Measurements from ENCODE around the gene PSMB10.

Gene PSMB10

GRCh38 chr16:67928561-67929364 lies 7.9 kb downstream of the PSMB10 start:
- H3K9ac ChIP-seq (ENCODE audit: low read length): no peak overlapping the region
- H3K9me2 ChIP-seq (replicated peaks; ENCODE audit: insufficient read depth, low read length): no peaks in the 10 kb centered on the region
- no peak overlapping the region for H3K27ac ChIP-seq (ENCODE audit: low read depth, low read length)
- H3F3A ChIP-seq (ENCODE audit: insufficient read depth): no peaks in the 10 kb centered on the region
- no peaks in the 10 kb centered on the region for H3K9me3 ChIP-seq (ENCODE audit: insufficient read depth, low read length)
- no peak overlapping the region for H3K4me3 ChIP-seq (ENCODE audit: insufficient read depth, low read length, poor library complexity, severe bottlenecking)
- no peak overlapping the region for H3K4me2 ChIP-seq (ENCODE audit: low read depth, low read length, poor library complexity, severe bottlenecking)
- H3K36me3 ChIP-seq (ENCODE audit: low read length): no peaks in the 10 kb centered on the region
- H3K79me2 ChIP-seq (ENCODE audit: insufficient read depth, low read length): no peaks in the 10 kb centered on the region
- no peaks in the 10 kb centered on the region; the same call in 1 of the 2 replicates for H4K20me1 ChIP-seq (ENCODE audit: low read depth, low read length)
- no peak overlapping the region for H2AFZ ChIP-seq (ENCODE audit: low read depth, low read length, severe bottlenecking)
- H3K27me3 ChIP-seq (ENCODE audit: low read length): no peaks in the 10 kb centered on the region
- TF ChIP-seq CTCF (IDR thresholded peaks at IDR 0.05; ENCODE audit: insufficient read depth, low read length, poor library complexity, severe bottlenecking) (peak; percentile 95), EZH2phosphoT487 (conservative IDR thresholded peaks at IDR 0.05; ENCODE audit: low read length) (no peak)

- Histone ChIP-seq H3K4me3 (ENCODE audit: insufficient read depth, low read length, poor library complexity, severe bottlenecking) (no peak overlapping the region), H3K27ac (ENCODE audit: low read depth, low read length) (no peak overlapping the region), H3K27me3 (ENCODE audit: low read length) (no peaks in the 10 kb centered on the region), H3K9me2 (replicated peaks; ENCODE audit: insufficient read depth, low read length) (no peaks in the 10 kb centered on the region), H3K9ac (ENCODE audit: low read length) (no peak overlapping the region), H3K9me3 (ENCODE audit: insufficient read depth, low read length) (no peaks in the 10 kb centered on the region), H2AFZ (ENCODE audit: low read depth, low read length, severe bottlenecking) (no peak overlapping the region), H3K36me3 (ENCODE audit: low read length) (no peaks in the 10 kb centered on the region), H4K20me1 (ENCODE audit: low read depth, low read length) (no peaks in the 10 kb centered on the region; the same call in 1 of the 2 replicates), H3K4me2 (ENCODE audit: low read depth, low read length, poor library complexity, severe bottlenecking) (no peak overlapping the region), H3F3A (ENCODE audit: insufficient read depth) (no peaks in the 10 kb centered on the region), H3K79me2 (ENCODE audit: insufficient read depth, low read length) (no peaks in the 10 kb centered on the region)
- TF ChIP-seq CTCF (IDR thresholded peaks at IDR 0.05; ENCODE audit: insufficient read depth, low read length, poor library complexity, severe bottlenecking) (no peak), EZH2phosphoT487 (conservative IDR thresholded peaks at IDR 0.05; ENCODE audit: low read length) (no peak)
Measured at GRCh38 chr16:67928147-67928546, 8.5 kb downstream of the PSMB10 start.

- H3K9me3 ChIP-seq (ENCODE audit: insufficient read depth, low read length): no peaks in the 10 kb centered on the region
- TF ChIP-seq CTCF (IDR thresholded peaks at IDR 0.05; ENCODE audit: insufficient read depth, low read length, poor library complexity, severe bottlenecking) (no peak), EZH2phosphoT487 (conservative IDR thresholded peaks at IDR 0.05; ENCODE audit: low read length) (no peak)
- no peak overlapping the region for H3K4me2 ChIP-seq (ENCODE audit: low read depth, low read length, poor library complexity, severe bottlenecking)
- H3K27ac ChIP-seq (ENCODE audit: low read depth, low read length): no peak overlapping the region
- H3K27me3 ChIP-seq (ENCODE audit: low read length): no peaks in the 10 kb centered on the region
- no peak overlapping the region for H2AFZ ChIP-seq (ENCODE audit: low read depth, low read length, severe bottlenecking)
- H3F3A ChIP-seq (ENCODE audit: insufficient read depth): no peaks in the 10 kb centered on the region
- no peaks in the 10 kb centered on the region for H3K36me3 ChIP-seq (ENCODE audit: low read length)
- no peak overlapping the region for H3K9ac ChIP-seq (ENCODE audit: low read length)
- no peaks in the 10 kb centered on the region for H3K9me2 ChIP-seq (replicated peaks; ENCODE audit: insufficient read depth, low read length)
- no peaks in the 10 kb centered on the region; the same call in 1 of the 2 replicates for H4K20me1 ChIP-seq (ENCODE audit: low read depth, low read length)
- no peak overlapping the region for H3K4me3 ChIP-seq (ENCODE audit: insufficient read depth, low read length, poor library complexity, severe bottlenecking)
- H3K79me2 ChIP-seq (ENCODE audit: insufficient read depth, low read length): no peaks in the 10 kb centered on the region
Measured at GRCh38 chr16:67927131-67927941, 9.3 kb downstream of the PSMB10 start.

Data from SU-DHL-6 (cell line).